H9 (cell line): ENCODE results near the gene LMO3. TPM values are rescaled to one million over a fixed set of nuclear protein-coding genes. Genes with fewer than 3 reads are reported as not detected.

Experiments used
- DNase-seq: peaks from one replicate; pipeline ENCODE4 v3.0.0-alpha.2; 2017
- H2AFZ ChIP-seq: one replicate; pipeline ENCODE4 v1.6.1; 2013; ENCODE audit warnings: mild to moderate bottlenecking, low read length, control low read depth, moderate library complexity
- H2AK5ac ChIP-seq: 2 replicates; pipeline ENCODE4 v1.6.1; 2013; ENCODE audit warnings: low read length, control low read depth, mixed read lengths; ENCODE audit not compliant: insufficient read length
- H2BK120ac ChIP-seq: one replicate; pipeline ENCODE4 v1.6.1; 2013; ENCODE audit warnings: low read depth, mild to moderate bottlenecking, low read length, control low read depth, inconsistent platforms; ENCODE audit not compliant: poor library complexity, severe bottlenecking
- H2BK12ac ChIP-seq: 2 replicates; pipeline ENCODE4 v1.6.1; 2013; ENCODE audit warnings: low read length, control low read depth, mixed read lengths, low read depth; ENCODE audit not compliant: insufficient read length
- H2BK15ac ChIP-seq: 2 replicates; pipeline ENCODE4 v1.6.1; 2013; ENCODE audit warnings: low read depth, low read length, control low read depth
- H2BK20ac ChIP-seq: one replicate; pipeline ENCODE4 v1.6.1; 2013; ENCODE audit warnings: low read depth, mild to moderate bottlenecking, low read length, control low read depth, inconsistent platforms; ENCODE audit not compliant: poor library complexity, severe bottlenecking
- H2BK5ac ChIP-seq: 2 replicates; pipeline ENCODE4 v1.6.1; 2013; ENCODE audit warnings: low read length, control low read depth, mixed read lengths; ENCODE audit not compliant: insufficient read length
- H3K14ac ChIP-seq: 2 replicates; pipeline ENCODE4 v1.6.1; 2013; ENCODE audit warnings: low read length, control low read depth; ENCODE audit not compliant: insufficient read depth
- H3K18ac ChIP-seq: 2 replicates; pipeline ENCODE4 v1.6.1; 2013; ENCODE audit warnings: low read depth, mild to moderate bottlenecking, mixed read lengths, low read length, control low read depth; ENCODE audit not compliant: insufficient read length
- H3K23ac ChIP-seq: 2 replicates; pipeline ENCODE4 v1.6.1; 2013; ENCODE audit warnings: low read length, control low read depth, mixed read lengths, low read depth; ENCODE audit not compliant: insufficient read length
- H3K23me2 ChIP-seq: 2 replicates; pipeline ENCODE4 v1.6.1; 2013; ENCODE audit warnings: low read depth, mild to moderate bottlenecking, mixed read lengths, low read length, control low read depth; ENCODE audit not compliant: insufficient read length, poor library complexity, severe bottlenecking
- H3K27ac ChIP-seq: 2 replicates; pipeline ENCODE4 v1.5.1; 2013; ENCODE audit warnings: low read length, control low read depth, mixed read lengths, low read depth; ENCODE audit not compliant: insufficient read length
- H3K27me3 ChIP-seq: 2 replicates; pipeline ENCODE4 v1.6.1; 2013; ENCODE audit warnings: low read length, control low read depth, inconsistent platforms; ENCODE audit not compliant: insufficient read depth
- H3K4ac ChIP-seq: 2 replicates; pipeline ENCODE4 v1.6.1; 2013; ENCODE audit warnings: low read depth, mild to moderate bottlenecking, control low read depth, inconsistent platforms, low read length, moderate library complexity
- H3K4me1 ChIP-seq: 2 replicates; pipeline ENCODE4 v1.6.1; 2013; ENCODE audit warnings: low read length, control low read depth, inconsistent platforms; ENCODE audit not compliant: insufficient read depth
- H3K4me2 ChIP-seq: 2 replicates; pipeline ENCODE4 v1.6.1; 2013; ENCODE audit warnings: low read length, control low read depth, mixed read lengths; ENCODE audit not compliant: insufficient read length, insufficient read depth
- H3K56ac ChIP-seq: 2 replicates; pipeline ENCODE4 v1.6.1; 2013; ENCODE audit warnings: low read depth, mild to moderate bottlenecking, mixed read lengths, low read length, control low read depth; ENCODE audit not compliant: insufficient read length
- H3K79me1 ChIP-seq: 2 replicates; pipeline ENCODE4 v1.6.1; 2013; ENCODE audit warnings: low read depth, mild to moderate bottlenecking, moderate library complexity, low read length, control low read depth, inconsistent platforms; ENCODE audit not compliant: insufficient read depth, poor library complexity, severe bottlenecking
- H3K79me2 ChIP-seq: 2 replicates; pipeline ENCODE4 v1.6.1; 2013; ENCODE audit warnings: low read length, control low read depth, inconsistent platforms; ENCODE audit not compliant: insufficient read depth
- H3K9ac ChIP-seq: 2 replicates; pipeline ENCODE4 v1.6.1; 2013; ENCODE audit warnings: low read length, control low read depth, mixed read lengths; ENCODE audit not compliant: insufficient read length; ENCODE audit errors: extremely low read depth
- H3K9me3 ChIP-seq: one replicate; pipeline ENCODE4 v1.6.1; 2013; ENCODE audit warnings: low read depth, low read length, inconsistent platforms; ENCODE audit not compliant: control insufficient read depth
- H3T11ph ChIP-seq: one replicate; pipeline ENCODE4 v1.6.1; 2013; ENCODE audit warnings: mild to moderate bottlenecking, low read length, control low read depth, inconsistent platforms
- H4K20me1 ChIP-seq: one replicate; pipeline ENCODE4 v1.6.1; 2013; ENCODE audit not compliant: control insufficient read depth, insufficient read length, insufficient read depth
- H4K5ac ChIP-seq: 2 replicates; pipeline ENCODE4 v1.6.1; 2013; ENCODE audit warnings: low read depth, mild to moderate bottlenecking, mixed read lengths, low read length, control low read depth; ENCODE audit not compliant: insufficient read length
- H4K8ac ChIP-seq: replicated peaks from 2 replicates; pipeline ENCODE4 v1.6.1; 2013; ENCODE audit warnings: low read length, control low read depth, mixed read lengths, low read depth; ENCODE audit not compliant: insufficient read length
- H4K91ac ChIP-seq: 2 replicates; pipeline ENCODE4 v1.6.1; 2013; ENCODE audit warnings: low read depth, mild to moderate bottlenecking, moderate library complexity, mixed read lengths, low read length, control low read depth; ENCODE audit not compliant: insufficient read length
- H3K27ac Mint-ChIP-seq, 3 experiments: 2 replicates in 2 of 3; 3 replicates in 1 of 3; pipeline ENCODE4 v1.8.0; 2020 to 2021; ENCODE audit warnings: mixed read lengths in 3 of 3, mild to moderate bottlenecking in 1 of 3, moderate library complexity in 1 of 3
- H3K27me3 Mint-ChIP-seq: 2 replicates; pipeline ENCODE4 v1.8.0; 2021; ENCODE audit warnings: low read depth, mild to moderate bottlenecking, moderate library complexity, mixed read lengths
- H3K36me3 Mint-ChIP-seq, 3 experiments: 2 replicates in 2 of 3; 3 replicates in 1 of 3; pipeline ENCODE4 v1.8.0; 2020 to 2021; ENCODE audit warnings: low read depth in 3 of 3, mixed read lengths in 3 of 3; ENCODE audit not compliant: insufficient read depth in 1 of 3
- H3K4me1 Mint-ChIP-seq, 2 experiments: 2 replicates each; pipeline ENCODE4 v1.8.0; 2020; ENCODE audit warnings: mixed read lengths in 2 of 2
- H3K4me3 Mint-ChIP-seq, 2 experiments: 2 replicates in 1 of 2; 3 replicates in 1 of 2; pipeline ENCODE4 v1.8.0; 2020 to 2021; ENCODE audit warnings: mild to moderate bottlenecking in 2 of 2, mixed read lengths in 2 of 2, moderate library complexity in 1 of 2
- H3K9me3 Mint-ChIP-seq, 2 experiments: 2 replicates in 1 of 2; 3 replicates in 1 of 2; pipeline ENCODE4 v1.8.0; 2020; ENCODE audit warnings: mild to moderate bottlenecking in 2 of 2, mixed read lengths in 2 of 2, moderate library complexity in 1 of 2
- CTCF ChIP-seq: fragments of 200-600 bp; sonication (generic); conservative IDR thresholded peaks from 3 replicates; pipeline ENCODE4 v1.8.0; 2021; ENCODE audit warnings: antibody characterized with exemption, mild to moderate bottlenecking
- WGBS: extraction: QIAGEN DNeasy Blood & Tissue Kit; methylation state at CpG from one replicate; pipeline ENCODE4 v1.1.7; 2013; ENCODE audit warnings: missing lambda C conversion rate, low lambda C conversion rate, mixed read lengths; ENCODE audit not compliant: insufficient read length; ENCODE audit errors: extremely low coverage; 5-methylcytosine and 5-hydroxymethylcytosine counted together
- total RNA-seq: library from RNA; stranded (reverse); gene quantifications from 2 replicates; pipeline ENCODE4 v1.2.1, GENCODE V29; 2021

Gene LMO3
- total RNA-seq, 1 experiment from 2014 or later, result not detected

- no peak overlapping the region for H2AK5ac ChIP-seq
- Mint-ChIP-seq H3K4me1 (peaks cover 0 to 5% of the 10 kb centered on the region in 2 experiments; a peak in 2 of 4 replicates), H3K27ac (no peak overlapping the region), H3K4me3 (no peak overlapping the region), H3K36me3 (peaks cover 0 to 2% (median 0%) of the 10 kb centered on the region in 3 experiments; a peak in 2 of 7 replicates), H3K27me3 (no peaks in the 10 kb centered on the region), H3K9me3 (no peaks in the 10 kb centered on the region)
- H3K4me2 ChIP-seq, result no peak overlapping the region
- H2BK15ac ChIP-seq, result no peak overlapping the region
- no peak overlapping the region for H4K5ac ChIP-seq
- no peaks in the 10 kb centered on the region for H3K23me2 ChIP-seq
- no peak overlapping the region for H3K14ac ChIP-seq
- no peak overlapping the region for H3K23ac ChIP-seq
- no peaks in the 10 kb centered on the region for H3K79me2 ChIP-seq
- no peak overlapping the region for H3K4ac ChIP-seq
- H3K56ac ChIP-seq, result no peak overlapping the region
- no peak overlapping the region for H3T11ph ChIP-seq
- WGBS, result no CpG with 5 or more reads among the region's 2 CpGs
- no peak for TF ChIP-seq CTCF
- peaks cover 4% of the 10 kb centered on the region for H3K9me3 ChIP-seq
- H4K8ac ChIP-seq, result no peak overlapping the region
- H4K20me1 ChIP-seq, result no peaks in the 10 kb centered on the region
- H3K9ac ChIP-seq, result no peak overlapping the region
- DNase-seq, result no peak
- no peaks in the 10 kb centered on the region for H3K79me1 ChIP-seq
- no peak overlapping the region for H2BK12ac ChIP-seq
- H3K27me3 ChIP-seq, result no peaks in the 10 kb centered on the region
- no peak overlapping the region for H3K27ac ChIP-seq
- H3K18ac ChIP-seq, result no peak overlapping the region
- H4K91ac ChIP-seq, result no peak overlapping the region
- no peak overlapping the region for H2BK120ac ChIP-seq
- H2BK20ac ChIP-seq, result no peak overlapping the region
- H2BK5ac ChIP-seq, result no peak overlapping the region
- H3K4me1 ChIP-seq, result no peaks in the 10 kb centered on the region
- H2AFZ ChIP-seq, result no peak overlapping the region
Measured at GRCh38 chr12:16622338-16622737, 16.4 kb upstream of the LMO3 start.
